PC-3 (cell line): ENCODE results near the gene JADE2. TPM values are rescaled to one million over a fixed set of nuclear protein-coding genes. Genes with fewer than 3 reads are reported as not detected.

Source experiments
- ATAC-seq: fragments of 200-7000 bp; cut with Tn5 transposase; 2 replicates; pipeline ENCODE4 v1.9.1; 2020; ENCODE audit warnings: mild to moderate bottlenecking, moderate library complexity
- BruUV-seq: library from RNA; stranded (reverse); fragments of 400-500 nt; replicated peaks from 2 replicates; lab custom pipeline; 2021; lab: Mats Ljungman, UMichigan
- CTCF ChIA-PET: fragments of 300-600 bp; sonication (Branson Sonifier 250); formaldehyde crosslinking; loops from one replicate; lab custom pipeline; 2022; ENCODE audit warnings: antibody characterized with exemption; lab: Charles Lee
- POLR2A ChIA-PET: fragments of 300-600 bp; sonication (Branson Sonifier 250); formaldehyde crosslinking; loops from one replicate; lab custom pipeline; 2022; ENCODE audit warnings: antibody characterized with exemption; ENCODE audit not compliant: unreplicated experiment; lab: Charles Lee
- DNase-seq: peaks from one replicate; pipeline ENCODE4 v3.0.0-alpha.2; 2015
- H2AFZ ChIP-seq: fragments of 300-600 bp; sonication (generic); 2 replicates; pipeline ENCODE4 v1.6.0; 2016; ENCODE audit warnings: antibody characterized with exemption, low read length
- H3F3A ChIP-seq: fragments of 300-600 bp; sonication (generic); one replicate; pipeline ENCODE4 v1.6.0; 2017; ENCODE audit warnings: antibody characterized with exemption, low read length, control low read depth, mild to moderate bottlenecking; ENCODE audit not compliant: unreplicated experiment
- H3K27ac ChIP-seq: fragments of 300-600 bp; sonication (generic); 2 replicates; pipeline ENCODE4 v1.5.1; 2016; ENCODE audit warnings: mild to moderate bottlenecking, low read length
- H3K27me3 ChIP-seq: fragments of 300-600 bp; sonication (generic); 2 replicates; pipeline ENCODE4 v1.6.1; 2016; ENCODE audit warnings: low read length, mixed read lengths
- H3K36me3 ChIP-seq: fragments of 300-600 bp; sonication (generic); 2 replicates; pipeline ENCODE4 v1.6.1; 2016; ENCODE audit warnings: low read depth, mixed run types, low read length, mixed read lengths
- H3K4me1 ChIP-seq: fragments of 300-600 bp; sonication (generic); 2 replicates; pipeline ENCODE4 v1.5.1; 2016; ENCODE audit warnings: low read length; ENCODE audit not compliant: insufficient read depth
- H3K4me2 ChIP-seq: fragments of 300-600 bp; sonication (generic); 2 replicates; pipeline ENCODE4 v1.6.0; 2016; ENCODE audit warnings: low read length
- H3K4me3 ChIP-seq: fragments of 300-600 bp; sonication (generic); 2 replicates; pipeline ENCODE4 v1.5.1; 2016; ENCODE audit warnings: mild to moderate bottlenecking, low read length, mixed read lengths
- H3K79me2 ChIP-seq: fragments of 300-600 bp; sonication (generic); 2 replicates; pipeline ENCODE4 v1.6.1; 2017; ENCODE audit warnings: low read length, mixed read lengths
- H3K9ac ChIP-seq: fragments of 300-600 bp; sonication (generic); 2 replicates; pipeline ENCODE4 v1.6.0; 2016; ENCODE audit warnings: mild to moderate bottlenecking, low read length
- H3K9me2 ChIP-seq: fragments of 300-600 bp; sonication (generic); replicated peaks from 2 replicates; pipeline ENCODE4 v1.6.1; 2016; ENCODE audit warnings: mixed run types, low read length, mixed read lengths
- H3K9me3 ChIP-seq: fragments of 300-600 bp; sonication (generic); 2 replicates; pipeline ENCODE4 v1.6.1; 2016; ENCODE audit warnings: low read length, mixed read lengths
- H4K20me1 ChIP-seq: fragments of 300-600 bp; sonication (generic); 2 replicates; pipeline ENCODE4 v1.6.1; 2016; ENCODE audit warnings: low read length, mixed read lengths
- CTCF ChIP-seq: fragments of 300-600 bp; sonication (generic); conservative IDR thresholded peaks from 2 replicates; pipeline ENCODE4 v1.5.1; 2017; ENCODE audit warnings: antibody characterized with exemption, low read depth, mild to moderate bottlenecking, low read length
- EZH2 ChIP-seq: fragments of 300-600 bp; sonication (generic); IDR thresholded peaks from one replicate; pipeline ENCODE4 v1.6.1; 2017; ENCODE audit warnings: antibody characterized with exemption, mild to moderate bottlenecking, low read length; ENCODE audit not compliant: unreplicated experiment
- EZH2phosphoT487 ChIP-seq: fragments of 300-600 bp; sonication (generic); IDR thresholded peaks from 2 replicates; pipeline ENCODE4 v1.6.1; 2018; ENCODE audit warnings: mild to moderate bottlenecking, antibody characterized with exemption, low read length, borderline replicate concordance
- intact Hi-C: fragments of 100-400 bp; cut with micrococcal nuclease; formaldehyde crosslinking; loops from 2 replicates; pipeline ENCODE4 v1.9.0; 2023
- total RNA-seq: library from RNA; depleted of rRNA; stranded (reverse); fragments of >200 nt; gene quantifications from 2 replicates; pipeline ENCODE4 v1.2.3, GENCODE V29; 2014

Gene JADE2
- total RNA-seq, 1 experiment from 2014 or later: 33.2 TPM

DNA sequence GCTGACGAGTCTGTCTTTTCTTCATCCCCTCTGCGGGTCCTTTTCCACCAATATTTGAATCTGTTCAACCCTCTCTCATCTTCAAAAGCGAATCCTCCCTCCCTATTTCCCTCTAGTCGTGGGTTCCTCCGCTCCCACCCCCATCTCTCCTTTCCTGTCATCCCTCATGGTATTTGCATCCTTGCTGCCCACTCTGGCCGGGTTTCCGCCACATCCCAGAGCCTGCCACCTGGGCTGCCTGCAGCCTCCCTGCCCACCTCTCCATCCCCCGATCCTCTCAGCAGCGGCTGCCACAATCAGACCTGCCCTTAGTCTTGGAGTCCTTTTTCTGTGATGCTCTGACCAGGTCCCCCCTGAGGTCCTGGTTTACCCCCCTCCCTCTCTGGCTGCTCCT lies 44.9 kb downstream of the JADE2 start:
- BruUV-seq: no TSS peak
- ATAC-seq (no peak), DNase-seq (no peak)
- no peaks in the 10 kb centered on the region for H3F3A ChIP-seq
- no peaks in the 10 kb centered on the region for H3K9me2 ChIP-seq
- TF ChIP-seq EZH2phosphoT487 (no peak), EZH2 (no peak), CTCF (no peak)
- H3K27me3 ChIP-seq: no peaks in the 10 kb centered on the region
- H3K36me3 ChIP-seq: peaks cover 14% of the 10 kb centered on the region; the same call in 1 of the 2 replicates
- H3K4me2 ChIP-seq: no peak overlapping the region
- H4K20me1 ChIP-seq: no peaks in the 10 kb centered on the region
- CTCF ChIA-PET: no interaction called here
- H3K9ac ChIP-seq: no peak overlapping the region
- H2AFZ ChIP-seq: no peak overlapping the region
- no peak overlapping the region for H3K4me3 ChIP-seq
- POLR2A ChIA-PET: no interaction called here
- no peaks in the 10 kb centered on the region for H3K4me1 ChIP-seq
- no peaks in the 10 kb centered on the region for H3K9me3 ChIP-seq
- H3K27ac ChIP-seq: no peak overlapping the region
- no peaks in the 10 kb centered on the region for H3K79me2 ChIP-seq
- intact Hi-C loops: no loop called here

DNA sequence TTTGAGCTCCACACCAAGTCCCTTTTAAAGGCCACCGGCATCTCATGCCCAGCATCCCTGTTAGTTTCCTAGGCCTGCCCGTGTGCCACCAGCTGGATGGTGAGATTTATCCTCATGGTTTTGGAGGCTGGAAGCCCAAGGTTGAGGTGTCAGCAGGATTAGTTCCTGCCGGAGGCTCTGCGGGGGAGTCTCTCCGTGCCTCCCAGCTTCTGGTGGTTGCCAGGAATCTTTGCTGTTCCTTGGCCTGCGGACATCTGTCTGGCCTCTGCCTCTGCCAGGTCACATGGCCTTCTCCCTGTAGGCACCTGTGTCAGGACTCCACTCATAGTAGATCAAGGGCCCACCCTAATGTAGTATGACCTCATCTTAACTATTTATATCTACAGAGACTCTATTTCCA lies 45.4 kb downstream of the JADE2 start:
- no peak overlapping the region for H3K9ac ChIP-seq
- intact Hi-C loops: no loop called here
- TF ChIP-seq EZH2phosphoT487 (no peak), CTCF (no peak), EZH2 (no peak)
- DNase-seq: no peak
- no peak overlapping the region for H3K4me3 ChIP-seq
- H3K9me3 ChIP-seq: no peaks in the 10 kb centered on the region
- H3K27me3 ChIP-seq: no peaks in the 10 kb centered on the region
- no peak overlapping the region for H2AFZ ChIP-seq
- POLR2A ChIA-PET: no interaction called here
- H3K4me2 ChIP-seq: no peak overlapping the region
- peaks cover 14% of the 10 kb centered on the region; the same call in 1 of the 2 replicates for H3K36me3 ChIP-seq
- H3K4me1 ChIP-seq: no peaks in the 10 kb centered on the region
- H3F3A ChIP-seq: no peaks in the 10 kb centered on the region
- no peaks in the 10 kb centered on the region for H4K20me1 ChIP-seq
- no peaks in the 10 kb centered on the region for H3K9me2 ChIP-seq
- CTCF ChIA-PET: no interaction called here
- no TSS peak for BruUV-seq
- no peak overlapping the region for H3K27ac ChIP-seq
- no peak for ATAC-seq
- H3K79me2 ChIP-seq: no peaks in the 10 kb centered on the region

GRCh38 chr5:134571693-134572405 lies 46.4 kb downstream of the JADE2 start:
- DNase-seq (no peak), ATAC-seq (no peak)
- Histone ChIP-seq H3K27ac (no peak overlapping the region), H3F3A (no peaks in the 10 kb centered on the region), H3K9ac (no peak overlapping the region), H3K4me3 (no peak overlapping the region), H2AFZ (no peak overlapping the region), H3K36me3 (peaks cover 14% of the 10 kb centered on the region; the same call in 1 of the 2 replicates), H3K4me1 (no peaks in the 10 kb centered on the region; the same call in 1 of the 2 replicates), H3K9me3 (no peaks in the 10 kb centered on the region), H3K9me2 (no peaks in the 10 kb centered on the region), H3K4me2 (no peak overlapping the region), H3K27me3 (no peaks in the 10 kb centered on the region), H4K20me1 (no peaks in the 10 kb centered on the region), H3K79me2 (no peaks in the 10 kb centered on the region)
- POLR2A ChIA-PET: no interaction called here
- no TSS peak for BruUV-seq
- intact Hi-C loops: no loop called here
- CTCF ChIA-PET: no interaction called here
- no peak for TF ChIP-seq CTCF
- TF ChIP-seq EZH2: no peak
- no peak for TF ChIP-seq EZH2phosphoT487
